H1 (cell line): ENCODE measurements around the gene USHBP1. TPM values are rescaled to one million over a fixed set of nuclear protein-coding genes. Genes with fewer than 3 reads are reported as not detected.

ENCODE experiments used
- CTCF ChIA-PET: fragments of 300-600 bp; sonication (Branson Sonifier 250); formaldehyde crosslinking; loops from one replicate; lab custom pipeline; 2021; ENCODE audit not compliant: partially characterized antibody; lab: Charles Lee
- POLR2A ChIA-PET: fragments of 300-600 bp; sonication (Branson Sonifier 250); formaldehyde crosslinking; loops from one replicate; lab custom pipeline; 2021; ENCODE audit warnings: inconsistent platforms; ENCODE audit not compliant: partially characterized antibody; lab: Charles Lee
- DNase-seq, 2 experiments: peaks; one replicate each; pipeline versions ENCODE4 v3.0.0 to v3.0.0-alpha.2; 2010 to 2022; ENCODE audit warnings: low spot score in 2 of 2, low read depth in 1 of 2, mixed read lengths in 1 of 2
- FAIRE-seq: peaks from 2 replicates; lab custom pipeline; 2011; peaks lifted over from hg19 to GRCh38; lab: Jason Lieb, UNC
- H2AFZ ChIP-seq: 2 replicates; pipeline ENCODE4 v1.8.1; 2012; ENCODE audit warnings: low read length, inconsistent platforms
- H2AK5ac ChIP-seq: 2 replicates; pipeline ENCODE4 v1.6.1; 2013; ENCODE audit warnings: low read depth, low read length
- H2BK120ac ChIP-seq: replicated peaks from 2 replicates; pipeline ENCODE3; 2013; ENCODE audit warnings: low read depth, low read length, inconsistent platforms
- H2BK12ac ChIP-seq: 2 replicates; pipeline ENCODE4 v1.6.1; 2013; ENCODE audit warnings: low read depth, low read length
- H2BK15ac ChIP-seq: 2 replicates; pipeline ENCODE4 v1.6.1; 2013; ENCODE audit warnings: low read length
- H2BK20ac ChIP-seq: 2 replicates; pipeline ENCODE4 v1.6.1; 2013; ENCODE audit warnings: low read length
- H2BK5ac ChIP-seq: 2 replicates; pipeline ENCODE4 v1.6.1; 2013; ENCODE audit warnings: low read depth, low read length
- H3K14ac ChIP-seq: 2 replicates; pipeline ENCODE4 v1.6.1; 2013; ENCODE audit warnings: inconsistent platforms; ENCODE audit not compliant: insufficient read length
- H3K18ac ChIP-seq: 2 replicates; pipeline ENCODE4 v1.6.1; 2013; ENCODE audit warnings: low read length; ENCODE audit errors: extremely low read depth
- H3K23ac ChIP-seq: 2 replicates; pipeline ENCODE4 v1.6.1; 2013; ENCODE audit warnings: inconsistent platforms; ENCODE audit not compliant: insufficient read length
- H3K23me2 ChIP-seq: 2 replicates; pipeline ENCODE4 v1.6.1; 2013; ENCODE audit warnings: low read depth, low read length
- H3K27ac ChIP-seq: 2 replicates; pipeline ENCODE4 v1.6.1; 2011; ENCODE audit warnings: low read depth, low read length, inconsistent platforms
- H3K27me3 ChIP-seq, 4 experiments: replicated peaks in 1 of 4; 1 replicate in 1 of 4; 2 replicates in 3 of 4; pipeline versions ENCODE4 v1.6.1 to v1.8.1; 2011 to 2013; ENCODE audit warnings: low read length in 3 of 4, mild to moderate bottlenecking in 3 of 4, inconsistent platforms in 2 of 4, mixed read lengths in 2 of 4, moderate library complexity in 1 of 4; ENCODE audit not compliant: control insufficient read depth in 3 of 4, insufficient read depth in 3 of 4; ENCODE audit errors: extremely low read depth in 1 of 4
- H3K36me3 ChIP-seq, 4 experiments: 2 replicates each; pipeline versions ENCODE4 v1.6.1 to v1.8.1; 2011 to 2013; ENCODE audit warnings: mild to moderate bottlenecking in 4 of 4, low read length in 3 of 4, moderate library complexity in 2 of 4, control low read depth in 1 of 4, inconsistent platforms in 1 of 4; ENCODE audit not compliant: insufficient read depth in 4 of 4, control insufficient read depth in 2 of 4
- H3K4ac ChIP-seq: replicated peaks from 2 replicates; pipeline ENCODE3; 2013; ENCODE audit warnings: low read length, low read depth, mixed read lengths, inconsistent platforms; ENCODE audit not compliant: insufficient read length
- H3K4me1 ChIP-seq, 4 experiments: replicated peaks in 1 of 4; 1 replicate in 1 of 4; 2 replicates in 3 of 4; pipeline versions ENCODE4 v1.6.1 to v1.8.1; 2011 to 2013; ENCODE audit warnings: low read length in 3 of 4, inconsistent platforms in 2 of 4, mixed read lengths in 1 of 4; ENCODE audit not compliant: insufficient read depth in 4 of 4, control insufficient read depth in 3 of 4
- H3K4me2 ChIP-seq, 2 experiments: 2 replicates each; pipeline versions ENCODE4 v1.6.1 to v1.8.1; 2011 to 2013; ENCODE audit warnings: low read depth in 2 of 2, low read length in 2 of 2, control low read depth in 1 of 2, inconsistent platforms in 1 of 2, mild to moderate bottlenecking in 1 of 2; ENCODE audit not compliant: insufficient read depth in 1 of 2
- H3K4me3 ChIP-seq, 4 experiments: fragments of 200-600, 300-600 bp in 1 of 4; sonication (generic), shearing (Covaris generic), sonication (Bioruptor Twin) in 1 of 4; 2 replicates each; pipeline versions ENCODE4 v1.5.1 to v1.8.1; 2011 to 2016; ENCODE audit warnings: low read length in 4 of 4, low read depth in 3 of 4, control low read depth in 2 of 4, inconsistent platforms in 2 of 4, mild to moderate bottlenecking in 2 of 4, mixed read lengths in 1 of 4, moderate library complexity in 1 of 4; ENCODE audit not compliant: insufficient read depth in 2 of 4; ENCODE audit errors: extremely low read depth in 1 of 4
- H3K56ac ChIP-seq: replicated peaks from 2 replicates; pipeline ENCODE3; 2013; ENCODE audit warnings: low read depth, mild to moderate bottlenecking, mixed read lengths, low read length, inconsistent platforms; ENCODE audit not compliant: insufficient read length
- H3K79me1 ChIP-seq: 2 replicates; pipeline ENCODE4 v1.6.1; 2013; ENCODE audit warnings: low read depth, low read length, control low read depth
- H3K79me2 ChIP-seq, 2 experiments: 2 replicates each; pipeline versions ENCODE4 v1.6.1 to v1.8.1; 2012 to 2013; ENCODE audit warnings: low read length in 2 of 2, mild to moderate bottlenecking in 2 of 2, inconsistent platforms in 1 of 2; ENCODE audit not compliant: insufficient read depth in 2 of 2, control insufficient read depth in 1 of 2
- H3K9ac ChIP-seq, 4 experiments: replicated peaks in 1 of 4; 1 replicate in 1 of 4; 2 replicates in 3 of 4; pipeline versions ENCODE4 v1.6.1 to v1.8.1; 2011 to 2013; ENCODE audit warnings: low read depth in 3 of 4, low read length in 3 of 4, control low read depth in 2 of 4, mild to moderate bottlenecking in 2 of 4, moderate library complexity in 2 of 4, inconsistent platforms in 1 of 4; ENCODE audit errors: extremely low read depth in 1 of 4
- H3K9me3 ChIP-seq, 2 experiments: 2 replicates each; pipeline versions ENCODE4 v1.6.1 to v1.8.1; 2012 to 2013; ENCODE audit warnings: mild to moderate bottlenecking in 2 of 2, moderate library complexity in 2 of 2, control low read depth in 1 of 2, inconsistent platforms in 1 of 2, low read depth in 1 of 2, low read length in 1 of 2, mixed read lengths in 1 of 2; ENCODE audit not compliant: insufficient read depth in 2 of 2
- H4K20me1 ChIP-seq, 2 experiments: replicated peaks in 1 of 2; 2 replicates each; pipeline versions ENCODE3 to v1.8.1; 2011 to 2013; ENCODE audit warnings: inconsistent platforms in 2 of 2, low read length in 2 of 2, mild to moderate bottlenecking in 1 of 2; ENCODE audit not compliant: insufficient read depth in 2 of 2, control insufficient read depth in 1 of 2
- H4K5ac ChIP-seq: 2 replicates; pipeline ENCODE4 v1.6.1; 2013; ENCODE audit warnings: low read length, low read depth, mixed read lengths, inconsistent platforms; ENCODE audit not compliant: insufficient read length
- H4K8ac ChIP-seq: 2 replicates; pipeline ENCODE4 v1.8.0; 2013; ENCODE audit warnings: mild to moderate bottlenecking, moderate library complexity, low read length, inconsistent platforms; ENCODE audit not compliant: insufficient read depth; ENCODE audit errors: extremely low read depth
- H4K91ac ChIP-seq: replicated peaks from 2 replicates; pipeline ENCODE3; 2013; ENCODE audit warnings: low read length, mixed read lengths, inconsistent platforms; ENCODE audit not compliant: insufficient read length
- BCL11A ChIP-seq, 2 experiments: IDR thresholded peaks; one replicate each; pipeline ENCODE4 v1.6.1; 2011; ENCODE audit warnings: low read depth in 2 of 2, low read length in 2 of 2, mild to moderate bottlenecking in 2 of 2
- CHD1 ChIP-seq: IDR thresholded peaks from 2 replicates; pipeline ENCODE4 v1.6.1; 2012; ENCODE audit warnings: low read depth, low read length, improper control_type of control experiment
- EGR1 ChIP-seq: IDR thresholded peaks from 2 replicates; pipeline ENCODE4 v1.6.1; 2011; ENCODE audit warnings: low read depth, low read length, borderline replicate concordance
- GTF2F1 ChIP-seq: IDR thresholded peaks from 2 replicates; pipeline ENCODE4 v1.6.1; 2012; ENCODE audit warnings: low read depth, low read length, improper control_type of control experiment, borderline replicate concordance
- HDAC2 ChIP-seq, 2 experiments: fragments of 300-600 bp in 1 of 2; sonication (generic) in 1 of 2; IDR thresholded peaks; 2 replicates each; pipeline ENCODE4 v1.6.1; 2011 to 2012; ENCODE audit warnings: low read depth in 2 of 2, low read length in 2 of 2, mild to moderate bottlenecking in 2 of 2, moderate library complexity in 2 of 2, borderline replicate concordance in 1 of 2, inconsistent platforms in 1 of 2
- JUN ChIP-seq: IDR thresholded peaks from 2 replicates; pipeline ENCODE4 v1.6.1; 2011; ENCODE audit warnings: low read depth, mild to moderate bottlenecking, improper control_type of control experiment, low read length
- POLR2AphosphoS5 ChIP-seq: IDR thresholded peaks from 2 replicates; pipeline ENCODE4 v1.6.1; 2011; ENCODE audit warnings: low read depth, low read length
- TAF1 ChIP-seq: IDR thresholded peaks from 2 replicates; pipeline ENCODE4 v1.6.1; 2011; ENCODE audit warnings: mild to moderate bottlenecking, low read depth, low read length
- TBP ChIP-seq: IDR thresholded peaks from 2 replicates; pipeline ENCODE4 v1.6.1; 2011; ENCODE audit warnings: low read depth, low read length, improper control_type of control experiment
- TCF12 ChIP-seq: IDR thresholded peaks from 2 replicates; pipeline ENCODE4 v1.6.1; 2011; ENCODE audit warnings: low read depth, mild to moderate bottlenecking, low read length
- ZNF274 ChIP-seq: IDR thresholded peaks from 2 replicates; pipeline ENCODE4 v1.7.0; 2012; ENCODE audit warnings: low read length, borderline replicate concordance; ENCODE audit errors: extremely low read depth
- WGBS, 2 experiments: shearing (Covaris generic) in 1 of 2; methylation state at CpG; one replicate each; pipeline versions ENCODE4 v1.1.6 to v1.1.7; 2013 to 2015; ENCODE audit warnings: low lambda C conversion rate in 2 of 2, mixed read lengths in 2 of 2, inconsistent platforms in 1 of 2, low coverage in 1 of 2, missing lambda C conversion rate in 1 of 2; ENCODE audit not compliant: insufficient replicate concordance in 2 of 2, insufficient coverage in 1 of 2, insufficient read length in 1 of 2; ENCODE audit errors: extremely low coverage in 1 of 2, missing lambda C conversion rate in 1 of 2; 5-methylcytosine and 5-hydroxymethylcytosine counted together
- polyA plus RNA-seq, 7 experiments: library from polyadenylated mRNA; depleted of rRNA in 3 of 7; stranded (reverse) in 5 of 7; unstranded in 2 of 7; fragments of >200 nt in 5 of 7; fragments of 200-250 nt in 2 of 7; gene quantifications; 1 replicate in 5 of 7; 2 replicates in 1 of 7; 4 replicates in 1 of 7; pipeline versions ENCODE4 v1.2.1 to v1.2.3, GENCODE V29; 2011 to 2013; ENCODE audit warnings: missing spikeins in 2 of 7, mixed read lengths in 2 of 7
- total RNA-seq: library from RNA; stranded (reverse); fragmentation: NEBNext Ultra II Directional; extraction: Animal tissue kit (Norgen Biotek cat#: 25700); gene quantifications from 2 replicates; pipeline ENCODE4 v1.2.1, GENCODE V29; 2021

The USHBP1 gene
- total and polyA plus RNA-seq, 2 of the 8 experiments (the other 6 are each of a cell fraction or from before 2014, with no cell fraction given): 5.0 to 7.5 TPM

GRCh38 chr19:17209126-17210036, 55.2 kb downstream of the USHBP1 start:
- peak overlapping the region in 2 of 4 experiments; percentile 17 to 23; a peak in 1 of 8 replicates for H3K4me3 ChIP-seq
- peak; percentile 37; the same call in 1 of the 2 replicates for TF ChIP-seq EGR1
- TF ChIP-seq JUN: no peak
- TF ChIP-seq POLR2AphosphoS5: peak; percentile 66
- TF ChIP-seq GTF2F1: no peak
- TF ChIP-seq BCL11A (IDR thresholded peaks at IDR 0.05; ENCODE audit: low read depth in 2 of 2, low read length in 2 of 2): no peak
- no peak for TF ChIP-seq CHD1
- peak; percentile 65 for TF ChIP-seq TBP
- no peak for TF ChIP-seq ZNF274
- no peak for TF ChIP-seq TCF12
- TF ChIP-seq HDAC2 (IDR thresholded peaks at IDR 0.05; ENCODE audit: borderline replicate concordance in 1 of 2, low read depth in 2 of 2, low read length in 2 of 2): no peak
- TF ChIP-seq TAF1: peak; percentile 79; the same call in 1 of the 2 replicates

More at GRCh38 chr19:17209126-17210036, 55.2 kb downstream of the USHBP1 start:
- H2BK20ac ChIP-seq: no peak overlapping the region
- H3K4ac ChIP-seq: no peak overlapping the region
- H3K4me2 ChIP-seq: peak overlapping the region; percentile 40 to 48
- H3K79me1 ChIP-seq: no peaks in the 10 kb centered on the region; the same call in 1 of the 2 replicates
- H3K9me3 ChIP-seq: no peaks in the 10 kb centered on the region
- H3K23ac ChIP-seq: no peak overlapping the region
- H2AFZ ChIP-seq: no peak overlapping the region
- no peaks in the 10 kb centered on the region for H4K20me1 ChIP-seq
- H3K9ac ChIP-seq: no peak overlapping the region; a peak in 1 of 7 replicates
- POLR2A ChIA-PET: interaction anchor here (0.7 to 1.8 kb wide), 9 partner anchors 9 to 83 kb away, joined by 3 to 5 read pairs (median 4); no protein-coding TSS in a partner anchor
- no peak overlapping the region for H3K56ac ChIP-seq
- H2BK120ac ChIP-seq: no peak overlapping the region
- FAIRE-seq (peak; percentile 91), DNase-seq (peak; percentile 97 to 100)
- H4K5ac ChIP-seq: no peak overlapping the region
- H3K79me2 ChIP-seq: no peaks in the 10 kb centered on the region
- peak overlapping the region; percentile 81 for H4K91ac ChIP-seq
- no peaks in the 10 kb centered on the region for H3K27me3 ChIP-seq
- 0 out of 2 replicates have a peak overlapping the region, but pooled peaks have one; percentile 3 for H2BK12ac ChIP-seq
- H2AK5ac ChIP-seq: peak overlapping the region; percentile 75; the same call in 1 of the 2 replicates
- no peak overlapping the region for H3K18ac ChIP-seq
- H2BK5ac ChIP-seq: peak overlapping the region; percentile 40
- peak overlapping the region; percentile 4 for H4K8ac ChIP-seq
- peaks cover 0 to 14% (median 7%) of the 10 kb centered on the region in 4 experiments; a peak in 6 of 7 replicates for H3K4me1 ChIP-seq
- no peak overlapping the region for H3K14ac ChIP-seq
- no peaks in the 10 kb centered on the region for H3K23me2 ChIP-seq
- H3K27ac ChIP-seq: peak overlapping the region; percentile 49; the same call in 1 of the 2 replicates
- WGBS, 2 experiments: 47% methylated on average over 22 of the region's 28 CpGs; no CpG with 5 or more reads in 1 of the 2 experiments
- CTCF ChIA-PET: interaction anchor here (0.6 to 1.7 kb wide), 6 partner anchors 8 to 302 kb away, joined by 3 to 7 read pairs (median 4); partner anchors contain the start of gene OCEL1
- no peak overlapping the region; the same call in 1 of the 2 replicates for H2BK15ac ChIP-seq
- peaks cover 4 to 19% (median 6%) of the 10 kb centered on the region in 4 experiments; a peak in 7 of 8 replicates for H3K36me3 ChIP-seq
